ENCODE results near the gene ADAMTS13. TPM values are rescaled to one million over a fixed set of nuclear protein-coding genes. Genes with fewer than 3 reads are reported as not detected.
"Not testable (repeated sequence)": the region's sequence is repeated elsewhere in the genome, so short reads cannot be mapped to it uniquely, and the experiment has no call there.

The ADAMTS13 gene
- total RNA-seq, 2 donors from 2014 or later, result 3.0 to 4.4 TPM

- no peak for DNase-seq
- no peak for ATAC-seq
- intact Hi-C loops (cut with DNase I, micrococcal nuclease), result no loop called here
These were observed 32.6 kb upstream of the ADAMTS13 start for GRCh38 chr9:133389562-133389961.

- intact Hi-C loops (cut with DNase I, micrococcal nuclease), result no loop called here
- DNase-seq (no peak), ATAC-seq (no peak)
These were observed 31.5 kb upstream of the ADAMTS13 start for GRCh38 chr9:133390713-133391112.

GRCh38 chr9:133391449-133391848, 30.7 kb upstream of the ADAMTS13 start:
- intact Hi-C loops (cut with DNase I, micrococcal nuclease); ATAC-seq; DNase-seq: not testable (repeated sequence)

DNA sequence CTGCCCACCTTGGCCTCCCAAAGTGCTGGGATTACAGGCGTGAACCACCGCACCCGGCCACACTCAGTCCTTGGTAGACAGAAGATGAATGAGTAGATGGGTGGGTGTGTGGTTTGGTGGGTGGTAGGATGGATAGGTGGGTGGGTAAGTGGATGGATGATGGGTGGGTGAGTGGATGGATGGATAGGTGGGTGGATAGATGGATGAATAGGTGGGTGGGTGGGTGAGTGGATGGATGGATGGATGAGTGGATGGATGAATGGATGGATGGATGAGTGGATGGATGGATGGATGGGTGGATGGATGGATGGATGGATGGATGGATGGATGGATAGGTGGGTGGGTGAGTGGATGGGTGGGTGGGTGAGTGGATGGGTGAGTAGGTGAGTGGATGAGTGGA, 29.9 kb upstream of the ADAMTS13 start:
- DNase-seq; ATAC-seq; intact Hi-C loops (cut with DNase I, micrococcal nuclease): not testable (repeated sequence)

GRCh38 chr9:133393399-133393798, 28.8 kb upstream of the ADAMTS13 start:
- ATAC-seq (no peak), DNase-seq (no peak)
- intact Hi-C loops (cut with DNase I, micrococcal nuclease), result no loop called here

DNA sequence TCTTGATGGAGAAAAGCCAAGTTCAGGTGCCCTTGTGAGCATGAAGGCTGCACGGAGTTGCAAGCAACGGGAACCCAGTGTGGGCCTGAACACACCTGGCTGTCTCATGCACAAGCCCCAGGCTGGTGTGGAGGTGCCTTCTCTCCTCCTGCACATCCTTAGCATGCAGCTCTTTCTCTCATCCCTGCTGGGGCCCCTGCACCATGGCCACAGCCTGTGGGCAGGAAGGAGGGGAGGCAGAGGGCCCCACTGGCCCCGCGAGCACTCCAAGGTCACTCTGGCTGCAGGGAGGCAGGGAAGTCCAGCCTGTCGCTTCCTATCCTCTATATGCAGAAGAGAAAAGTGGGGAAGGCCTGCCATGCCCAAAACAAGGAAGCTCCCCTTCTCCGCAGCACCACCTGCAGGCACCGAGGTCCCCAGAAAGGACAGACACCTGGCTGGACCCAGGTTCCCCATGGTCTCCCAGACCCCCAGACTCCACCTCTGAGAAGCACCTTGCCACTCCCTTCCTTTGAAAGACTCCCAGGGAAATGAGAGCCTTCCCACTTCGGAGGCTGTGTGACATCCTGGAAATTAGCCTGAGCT, 27.4 kb upstream of the ADAMTS13 start:
- DNase-seq (no peak), ATAC-seq (no peak)
- intact Hi-C loops (cut with DNase I, micrococcal nuclease), result no loop called here

DNA sequence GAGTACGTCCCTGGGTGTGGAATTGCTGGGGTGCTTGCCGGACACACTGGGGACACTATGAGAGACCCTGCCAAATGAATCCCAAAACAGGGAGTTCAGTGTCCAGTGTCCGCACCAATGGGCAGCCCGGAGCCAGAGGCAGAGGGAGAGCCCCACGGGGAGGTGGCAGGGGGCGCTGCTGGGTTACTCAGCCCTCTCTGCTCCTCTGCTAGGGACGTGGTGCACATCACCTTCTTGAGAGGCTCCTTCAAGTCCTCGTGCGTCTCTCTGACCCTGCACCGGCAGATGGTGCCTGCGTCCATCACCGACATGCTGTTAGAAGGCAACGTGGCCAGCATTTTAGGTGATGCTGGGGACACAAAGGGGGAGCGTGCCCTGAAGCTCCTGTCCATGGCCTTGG, 25.2 kb upstream of the ADAMTS13 start:
- intact Hi-C loops (cut with DNase I, micrococcal nuclease), result no loop called here
- DNase-seq (no peak), ATAC-seq (peak; percentile 40)

DNA sequence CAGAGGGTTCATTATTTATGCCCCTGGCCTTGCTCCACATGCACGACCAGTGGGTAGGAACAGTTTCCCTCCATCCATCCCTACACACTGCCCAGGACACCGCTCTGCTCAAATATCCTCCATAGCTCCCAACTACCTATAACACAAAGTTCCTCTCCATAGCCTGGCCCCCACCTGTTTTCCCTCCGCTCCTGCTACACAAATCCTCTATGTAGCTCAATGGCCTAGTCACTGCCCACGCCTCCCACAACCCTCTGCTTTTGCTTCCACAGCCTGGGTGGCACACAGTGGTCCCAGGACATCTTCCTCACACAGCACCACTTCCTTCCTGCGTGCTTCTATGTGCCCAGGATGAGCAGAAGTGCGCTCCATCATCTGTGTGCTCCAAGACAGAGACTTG, 24.8 kb upstream of the ADAMTS13 start:
- DNase-seq (no peak), ATAC-seq (no peak)
- intact Hi-C loops (cut with DNase I, micrococcal nuclease), result no loop called here

DNA sequence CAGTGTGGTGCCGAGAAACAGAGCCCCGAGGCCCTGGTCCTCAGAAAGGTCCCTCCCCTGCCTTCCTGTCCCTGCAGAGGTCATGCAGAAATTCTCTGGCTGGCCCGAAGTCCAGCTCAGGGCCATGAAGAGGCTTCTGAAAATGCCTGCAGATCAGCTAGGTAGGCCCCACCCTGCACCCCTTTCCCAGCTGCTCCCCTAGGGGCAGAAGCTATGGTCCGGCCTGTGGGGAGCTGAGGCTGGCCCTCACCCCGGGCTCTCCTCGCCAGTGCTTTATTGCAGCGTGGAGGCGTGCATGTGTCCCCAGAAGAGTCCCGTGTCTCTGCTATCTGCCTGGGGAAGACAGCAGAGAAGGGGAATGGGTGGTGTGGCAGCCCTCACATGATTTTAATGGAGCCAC, 24.3 kb upstream of the ADAMTS13 start:
- intact Hi-C loops (cut with DNase I, micrococcal nuclease), result no loop called here

DNA sequence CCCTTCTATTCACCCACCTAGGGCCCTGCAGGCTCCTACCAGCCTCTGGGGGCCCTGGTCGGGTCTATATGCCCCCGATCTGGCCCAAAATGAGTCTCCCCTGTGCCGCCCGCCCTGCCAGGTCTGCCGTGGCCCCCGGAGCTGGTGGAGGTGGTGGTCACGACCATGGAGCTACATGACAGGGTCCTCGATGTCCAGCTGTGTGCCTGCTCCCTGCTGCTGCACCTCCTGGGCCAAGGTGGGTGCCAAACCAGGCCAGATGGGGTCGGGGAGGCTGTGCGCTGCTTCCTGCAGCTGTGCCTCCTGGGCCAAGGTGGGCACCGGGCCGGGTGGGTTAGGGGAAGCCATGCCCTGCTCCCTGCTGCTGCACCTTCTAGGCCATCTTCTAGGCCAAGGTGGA, 21.9 kb upstream of the ADAMTS13 start:
- ATAC-seq (no peak), DNase-seq (no peak)
- intact Hi-C loops (cut with DNase I, micrococcal nuclease), result loop anchor here in 1 of 2 donors (5.0 kb wide), 1 partner anchor 87 kb away; no protein-coding TSS in a partner anchor

More for the DNA sequence above, 24.3 kb upstream of the ADAMTS13 start:
- ATAC-seq (no peak), DNase-seq (no peak)

GRCh38 chr9:133401588-133401987, 20.6 kb upstream of the ADAMTS13 start:
- intact Hi-C loops (cut with DNase I, micrococcal nuclease), result loop anchor here in 1 of 2 donors (5.0 kb wide), 1 partner anchor 86 kb away; no protein-coding TSS in a partner anchor
- ATAC-seq (no peak), DNase-seq (no peak)

GRCh38 chr9:133402689-133403088, 19.5 kb upstream of the ADAMTS13 start:
- DNase-seq (no peak), ATAC-seq (no peak)
- intact Hi-C loops (cut with DNase I, micrococcal nuclease), result loop anchor here in 1 of 2 donors (5.0 kb wide), 1 partner anchor 85 kb away; no protein-coding TSS in a partner anchor

DNA sequence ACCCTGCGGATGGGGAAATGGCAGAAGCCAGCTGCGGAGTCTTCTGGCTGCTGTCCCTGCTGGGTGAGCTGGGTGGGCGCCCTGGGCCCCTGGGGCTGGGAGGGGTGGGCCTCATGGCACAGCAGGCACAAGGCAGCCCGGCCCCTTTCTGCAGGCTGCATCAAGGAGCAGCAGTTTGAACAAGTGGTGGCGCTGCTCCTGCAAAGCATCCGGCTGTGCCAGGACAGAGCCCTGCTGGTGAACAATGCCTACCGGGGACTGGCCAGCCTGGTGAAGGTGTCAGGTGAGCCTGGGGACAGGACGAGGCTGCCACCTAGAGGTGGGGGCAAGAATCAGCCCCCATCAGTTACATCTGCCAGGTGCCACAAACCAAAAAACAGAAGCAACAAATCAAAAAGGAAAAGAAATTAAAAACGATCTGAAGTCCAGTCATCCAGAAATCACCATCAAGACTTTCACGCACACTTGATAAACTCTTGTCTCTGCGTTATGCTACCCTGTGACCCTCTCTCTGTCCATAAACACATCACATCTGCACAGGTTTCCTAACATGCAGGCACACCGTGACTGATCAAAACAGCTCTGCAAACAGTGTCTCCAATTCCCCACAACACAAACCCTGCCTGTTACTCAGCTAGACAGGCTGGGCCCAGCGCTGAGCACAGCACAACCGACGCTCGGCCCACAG, 18.3 kb upstream of the ADAMTS13 start:
- ATAC-seq, result peak; percentile 78
- DNase-seq, result peak; percentile 64 to 69
- intact Hi-C loops (cut with DNase I, micrococcal nuclease), result loop anchor here in 1 of 2 donors (5.0 kb wide), 1 partner anchor 83 kb away; no protein-coding TSS in a partner anchor

- DNase-seq (no peak), ATAC-seq (no peak)
- intact Hi-C loops (cut with DNase I, micrococcal nuclease), result loop anchor here in 1 of 2 donors (5.0 kb wide), 1 partner anchor 83 kb away; no protein-coding TSS in a partner anchor
These were observed 17.6 kb upstream of the ADAMTS13 start for GRCh38 chr9:133404454-133405002.

GRCh38 chr9:133405508-133406438, 16.4 kb upstream of the ADAMTS13 start:
- intact Hi-C loops (cut with DNase I, micrococcal nuclease), result loop anchor here in 1 of 2 donors (2.0 kb wide), 1 partner anchor 81 kb away; no protein-coding TSS in a partner anchor
- no peak for DNase-seq
- no peak for ATAC-seq

DNA sequence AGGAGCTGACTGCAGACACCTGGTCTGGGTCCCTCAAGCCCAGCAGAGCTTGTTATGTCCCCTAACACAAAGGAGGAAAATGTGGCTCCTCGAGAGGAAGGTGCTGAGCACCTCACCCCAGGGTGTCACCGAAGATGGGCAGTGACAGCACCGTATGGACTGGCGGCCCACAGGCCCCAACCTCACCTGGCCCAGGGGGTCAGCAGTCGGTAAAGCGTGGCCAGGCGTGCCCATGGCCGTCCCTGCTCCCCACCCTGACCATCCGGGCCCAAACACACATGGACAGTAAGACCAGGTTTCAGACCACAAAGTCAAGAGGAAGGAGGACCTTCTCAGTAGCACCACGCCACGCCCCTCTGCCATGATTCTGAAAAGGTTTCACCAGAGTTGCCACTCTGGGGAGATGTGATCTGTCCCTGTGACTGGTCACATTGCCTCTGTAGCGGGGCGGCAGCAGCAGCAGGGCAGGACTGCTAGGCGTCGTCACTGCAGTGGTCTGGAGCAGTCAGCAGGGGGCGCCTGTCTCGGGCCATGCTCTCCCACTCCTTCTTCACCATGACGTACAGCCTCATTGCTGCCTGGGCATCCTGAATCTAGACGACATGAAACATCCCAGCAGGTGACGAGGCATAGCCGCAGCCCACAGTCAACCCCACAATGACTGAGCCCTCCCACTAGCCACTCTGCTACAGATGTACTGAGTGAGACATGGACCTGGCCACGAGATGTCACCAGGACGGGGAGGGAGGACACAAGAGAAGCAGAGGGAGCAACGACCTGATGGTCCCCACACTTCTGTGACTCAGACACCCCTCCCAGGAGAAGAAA, 15.5 kb upstream of the ADAMTS13 start:
- DNase-seq, result peak; percentile 69 to 76
- ATAC-seq, result peak; percentile 84
- intact Hi-C loops (cut with DNase I, micrococcal nuclease), result loop anchor here in 1 of 2 donors (2.0 kb wide), 1 partner anchor 80 kb away; no protein-coding TSS in a partner anchor

DNA sequence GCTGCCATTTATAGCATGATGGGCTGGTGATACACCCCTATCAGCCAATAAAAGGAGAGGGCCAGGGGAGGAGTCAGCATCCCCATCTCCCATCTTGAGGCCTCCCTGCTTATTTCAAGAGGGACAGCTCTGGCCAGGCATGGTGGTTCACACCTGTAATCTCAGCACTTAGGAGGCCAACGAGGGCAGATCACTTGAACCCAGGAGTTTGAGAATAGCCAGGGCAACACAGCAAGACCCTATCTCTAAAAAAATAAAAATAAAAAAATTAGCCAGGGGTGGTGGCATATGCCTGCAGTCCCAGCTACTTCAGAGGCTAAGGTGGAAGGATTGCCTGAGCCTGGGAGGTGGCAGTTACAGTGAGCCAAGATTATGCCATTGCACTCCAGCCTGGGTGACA, 14.1 kb upstream of the ADAMTS13 start:
- ATAC-seq, result no peak
- no peak for DNase-seq
- intact Hi-C loops (cut with DNase I, micrococcal nuclease), result no loop called here

- intact Hi-C loops (cut with DNase I, micrococcal nuclease), result no loop called here
- DNase-seq (no peak), ATAC-seq (no peak)
These were observed 7.0 kb upstream of the ADAMTS13 start for GRCh38 chr9:133415170-133415569.
